GM23248 (cell line): Measurements from ENCODE around the gene FAM181B.

Source experiments
- EZH2 ChIP-seq: fragments of 200-600 bp; sonication (generic); IDR thresholded peaks from 2 replicates; pipeline ENCODE4 v1.6.1; 2018; ENCODE audit warnings: antibody characterized with exemption, mild to moderate bottlenecking; ENCODE audit not compliant: insufficient read depth, poor library complexity, severe bottlenecking
- EZH2phosphoT487 ChIP-seq: fragments of 200-600 bp; sonication (generic); IDR thresholded peaks from 2 replicates; pipeline ENCODE4 v1.6.1; 2018; ENCODE audit warnings: antibody characterized with exemption, moderate library complexity, mild to moderate bottlenecking, low read depth; ENCODE audit not compliant: insufficient read depth

- TF ChIP-seq EZH2 (no peak), EZH2phosphoT487 (no peak)
Observed at GRCh38 chr11:82778776-82779175, 45.1 kb upstream of the FAM181B start.
